HG03175 (cell line): ENCODE measurements around the gene CHODL.

Experiments used
- ATAC-seq: cut with Tn5 transposase; IDR thresholded peaks from one replicate; pipeline ENCODE4 v1.9.1; 2021; ENCODE audit warnings: mild to moderate bottlenecking, moderate library complexity; ENCODE audit not compliant: unreplicated experiment

Gene CHODL, protein sequence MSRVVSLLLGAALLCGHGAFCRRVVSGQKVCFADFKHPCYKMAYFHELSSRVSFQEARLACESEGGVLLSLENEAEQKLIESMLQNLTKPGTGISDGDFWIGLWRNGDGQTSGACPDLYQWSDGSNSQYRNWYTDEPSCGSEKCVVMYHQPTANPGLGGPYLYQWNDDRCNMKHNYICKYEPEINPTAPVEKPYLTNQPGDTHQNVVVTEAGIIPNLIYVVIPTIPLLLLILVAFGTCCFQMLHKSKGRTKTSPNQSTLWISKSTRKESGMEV

DNA sequence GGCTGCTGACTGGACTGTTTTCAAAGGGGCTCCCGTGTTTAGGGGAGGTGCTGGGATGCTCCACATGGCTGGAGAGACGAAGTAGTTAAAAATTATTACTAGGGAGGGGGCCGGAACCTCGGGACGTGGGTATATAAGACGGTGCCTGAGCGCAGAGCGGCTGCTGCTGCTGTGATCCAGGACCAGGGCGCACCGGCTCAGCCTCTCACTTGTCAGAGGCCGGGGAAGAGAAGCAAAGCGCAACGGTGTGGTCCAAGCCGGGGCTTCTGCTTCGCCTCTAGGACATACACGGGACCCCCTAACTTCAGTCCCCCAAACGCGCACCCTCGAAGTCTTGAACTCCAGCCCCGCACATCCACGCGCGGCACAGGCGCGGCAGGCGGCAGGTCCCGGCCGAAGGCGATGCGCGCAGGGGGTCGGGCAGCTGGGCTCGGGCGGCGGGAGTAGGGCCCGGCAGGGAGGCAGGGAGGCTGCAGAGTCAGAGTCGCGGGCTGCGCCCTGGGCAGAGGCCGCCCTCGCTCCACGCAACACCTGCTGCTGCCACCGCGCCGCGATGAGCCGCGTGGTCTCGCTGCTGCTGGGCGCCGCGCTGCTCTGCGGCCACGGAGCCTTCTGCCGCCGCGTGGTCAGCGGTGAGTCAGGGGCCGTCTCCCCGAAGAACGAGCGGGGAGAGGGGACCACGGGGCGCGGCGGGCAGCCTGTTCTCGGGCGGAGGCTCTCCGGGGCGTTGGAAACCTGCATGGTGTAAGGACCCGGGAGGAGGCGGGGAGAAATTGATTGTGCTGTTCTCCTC is at the start of gene CHODL:
Gene CHODL (plus strand): TSS at position 163 of the 793 bp plus-strand sequence. CDS start 391 bp downstream, at position 554.
- no peak for ATAC-seq

DNA sequence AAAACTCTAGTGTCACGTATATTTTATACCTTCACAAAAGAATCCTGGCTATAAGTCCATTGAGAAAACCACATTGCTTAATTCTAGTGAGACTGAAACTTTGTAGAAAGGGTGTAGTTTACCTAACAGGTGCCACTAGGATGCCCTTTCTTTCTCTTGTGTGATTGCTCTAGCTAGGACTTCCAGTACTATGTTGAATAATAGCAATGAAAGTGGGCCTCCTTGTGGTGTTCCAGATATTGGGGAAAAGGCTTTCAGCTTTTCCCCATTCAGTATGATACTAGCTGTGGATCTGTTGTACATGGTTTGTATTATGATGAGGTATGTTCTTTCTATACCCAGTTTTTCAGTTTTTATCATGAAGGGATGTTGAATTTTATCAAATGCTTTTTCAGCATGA is 39.7 kb upstream of the CHODL start:
- ATAC-seq: no peak

DNA sequence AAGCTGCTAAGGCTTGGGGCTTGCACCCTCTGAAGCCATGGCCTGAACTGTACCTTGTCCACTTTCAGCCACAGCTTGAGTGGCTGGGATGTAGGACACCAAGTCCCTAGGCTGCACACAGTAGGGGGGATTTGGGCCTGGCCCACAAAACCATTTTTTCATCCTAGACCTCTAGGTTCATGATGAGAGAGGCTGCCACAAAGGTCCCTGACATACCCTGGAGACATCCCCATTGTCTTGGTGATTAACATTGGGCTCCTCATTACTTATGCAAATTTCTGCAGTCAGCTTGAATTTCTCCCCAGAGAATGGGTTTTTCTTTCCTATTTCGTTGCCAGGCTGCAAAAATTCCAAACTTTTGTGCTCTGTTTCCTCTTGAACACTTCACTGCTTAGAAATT is 26.3 kb upstream of the CHODL start:
- no peak for ATAC-seq

DNA sequence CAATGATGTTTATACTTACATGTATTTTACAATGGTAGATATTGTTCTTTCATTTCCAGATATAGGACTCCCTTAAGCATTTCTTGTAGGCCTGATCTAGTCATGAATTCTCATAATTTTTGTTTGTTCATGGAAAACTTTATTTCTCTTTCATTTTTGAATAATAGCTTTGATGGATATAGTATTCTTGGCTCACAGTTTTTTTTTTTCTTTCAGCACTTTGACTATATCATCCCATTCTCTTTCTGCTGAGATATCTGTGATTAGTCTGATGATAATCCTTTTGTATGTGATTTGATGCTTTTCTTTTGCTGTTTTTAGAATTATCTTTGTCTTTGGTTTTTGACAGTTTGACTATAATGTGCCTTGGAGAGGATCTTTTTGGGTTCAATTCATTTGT is 24.1 kb upstream of the CHODL start:
- ATAC-seq: no peak

DNA sequence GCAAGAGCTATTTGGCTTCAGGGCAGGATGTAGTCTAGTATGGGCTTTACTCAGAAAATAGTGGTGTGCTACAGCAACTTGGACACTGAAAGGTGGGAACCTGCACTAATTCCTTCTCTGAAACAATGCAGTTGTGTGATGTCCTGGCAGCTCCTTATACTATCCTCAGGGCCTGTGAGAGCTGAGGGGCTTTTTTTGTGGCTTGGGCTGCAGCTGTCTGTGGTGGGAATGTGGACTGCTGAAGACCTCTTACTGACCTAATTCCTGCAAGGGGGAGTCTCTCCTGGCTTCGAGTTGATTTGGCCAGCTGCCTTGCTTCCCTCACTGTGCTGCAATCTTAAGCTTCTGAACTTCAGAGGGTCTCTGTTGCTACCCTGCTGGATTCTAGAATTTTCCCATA is 22.3 kb upstream of the CHODL start:
- ATAC-seq: no peak

DNA sequence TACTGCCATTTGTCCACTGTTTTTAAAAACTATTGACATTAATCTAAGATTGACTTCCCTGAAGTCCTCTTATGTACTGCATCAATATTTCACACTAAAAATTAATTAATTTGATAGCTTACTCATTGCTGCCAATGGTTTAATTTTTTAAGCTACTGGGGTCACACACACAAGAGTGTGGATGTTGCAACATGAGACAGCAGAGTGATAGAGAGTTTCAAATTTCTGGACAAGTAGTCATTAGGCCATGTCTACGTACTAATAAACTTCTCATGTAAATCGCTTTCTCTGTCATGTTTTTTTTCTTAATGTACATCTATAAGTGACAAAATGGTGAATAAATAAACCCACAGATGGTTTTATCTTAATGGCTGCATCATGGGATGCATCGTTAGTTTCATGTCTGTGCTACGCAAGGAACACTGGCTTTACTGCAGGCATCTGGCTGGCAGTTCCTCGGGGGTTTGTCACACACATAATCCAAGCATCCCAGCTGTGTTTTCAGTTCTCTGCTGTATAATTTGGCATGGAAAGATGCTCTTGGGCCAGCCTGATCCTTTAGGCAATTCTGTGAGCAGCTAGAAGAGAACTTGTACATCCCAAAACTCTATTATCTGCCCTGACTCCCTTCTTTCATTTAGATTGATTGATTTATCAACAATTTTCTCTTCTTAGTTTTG is 16.4 kb upstream of the CHODL start:
- no peak for ATAC-seq

DNA sequence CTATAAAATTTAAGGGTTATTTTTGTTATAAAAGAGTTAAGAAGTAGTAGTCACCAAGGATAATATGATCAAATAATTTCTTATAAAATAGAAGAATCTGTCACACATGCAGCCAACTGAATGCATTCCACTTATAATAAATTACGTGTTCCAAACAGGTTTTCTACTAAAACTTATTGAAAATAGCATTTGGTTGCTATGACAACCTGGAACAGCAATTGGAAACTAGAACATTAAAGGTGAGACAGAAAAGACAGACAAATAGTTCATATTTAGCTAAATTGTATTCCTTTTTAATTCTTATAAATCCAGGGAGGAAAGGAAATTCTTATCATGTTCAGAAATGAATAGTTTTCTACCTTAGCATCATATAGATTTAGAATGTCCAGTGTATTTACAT is 9.1 kb upstream of the CHODL start:
- ATAC-seq: no peak

DNA sequence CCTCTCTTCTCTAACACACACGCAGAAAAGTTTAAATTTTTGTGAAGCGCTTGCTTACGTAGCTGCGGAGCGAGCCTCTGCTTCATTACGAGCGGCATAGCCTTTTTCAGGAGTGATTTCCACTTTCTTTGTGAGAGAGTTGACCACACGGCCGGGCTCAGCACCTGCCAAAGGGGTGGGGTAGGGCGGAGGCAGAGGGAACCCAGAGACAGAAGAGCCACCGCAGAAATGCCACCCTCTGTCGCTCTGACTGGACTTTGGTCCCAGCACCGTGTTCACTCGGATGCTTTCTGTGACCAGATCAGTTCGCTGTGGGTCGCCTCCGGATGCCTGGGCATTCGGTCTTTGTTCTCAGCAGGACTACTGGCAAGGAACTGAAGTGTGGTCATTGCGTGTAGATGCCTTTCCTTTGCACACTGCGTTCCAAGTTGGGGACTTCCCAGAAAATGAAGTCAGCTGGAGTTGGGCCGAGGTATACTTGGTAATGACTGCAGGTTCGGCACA is 883 bp downstream of the CHODL start:
- ATAC-seq: no peak

DNA sequence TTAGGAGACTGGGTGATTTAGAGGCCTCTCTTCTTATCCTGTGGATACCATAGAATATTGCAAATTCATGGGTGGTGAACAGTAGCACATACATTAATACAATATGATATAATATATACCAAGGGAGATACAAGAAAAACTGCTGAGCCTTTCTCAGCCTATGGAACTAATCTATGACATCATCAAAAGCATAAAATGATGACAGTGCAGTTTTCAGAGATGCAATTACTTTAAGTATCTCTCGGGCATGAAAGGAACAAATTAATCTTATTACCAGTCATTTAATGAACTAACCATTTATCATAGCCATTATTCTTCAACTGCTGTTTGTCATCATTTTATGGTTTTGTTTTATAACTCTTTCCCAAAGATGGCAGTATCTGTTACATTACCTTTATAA is 3.5 kb downstream of the CHODL start:
- no peak for ATAC-seq

DNA sequence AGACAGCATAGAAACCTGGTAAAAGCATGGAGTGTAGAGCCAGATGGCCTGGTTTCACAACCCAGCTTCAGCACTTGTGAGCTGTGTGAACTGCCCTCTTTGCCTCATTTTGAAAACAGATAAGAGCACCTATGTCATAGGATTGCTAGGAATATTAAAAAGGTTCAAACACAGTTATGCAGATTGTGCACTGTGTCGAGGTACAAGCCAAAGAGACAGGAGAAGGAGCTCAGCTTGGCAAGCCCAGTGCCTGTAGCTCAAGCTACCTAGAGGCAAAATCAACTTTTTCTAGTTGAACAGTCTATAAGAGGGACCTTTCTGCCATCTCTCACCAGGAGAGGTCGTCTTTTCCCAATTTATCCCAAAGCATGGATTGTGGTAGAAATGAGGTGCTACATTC is 5.0 kb downstream of the CHODL start:
- no peak for ATAC-seq

DNA sequence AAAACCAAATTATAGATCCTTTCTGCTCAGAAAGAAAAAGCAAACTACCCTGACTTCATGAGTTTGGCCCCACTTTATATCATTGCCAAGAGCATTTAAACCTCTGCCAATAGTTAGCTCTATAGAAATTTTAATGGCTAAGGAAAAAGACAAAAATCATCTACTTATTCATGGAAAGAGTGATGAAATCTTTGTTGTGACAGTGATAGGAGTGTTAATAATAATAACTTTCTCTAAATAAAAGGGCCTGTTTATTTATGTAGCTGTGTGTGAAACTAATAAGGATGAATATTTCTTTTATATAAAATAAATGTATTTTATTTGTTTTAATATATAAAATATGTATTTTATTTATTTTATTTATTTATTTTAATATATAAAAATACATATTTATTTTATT is 6.4 kb downstream of the CHODL start:
- no peak for ATAC-seq

DNA sequence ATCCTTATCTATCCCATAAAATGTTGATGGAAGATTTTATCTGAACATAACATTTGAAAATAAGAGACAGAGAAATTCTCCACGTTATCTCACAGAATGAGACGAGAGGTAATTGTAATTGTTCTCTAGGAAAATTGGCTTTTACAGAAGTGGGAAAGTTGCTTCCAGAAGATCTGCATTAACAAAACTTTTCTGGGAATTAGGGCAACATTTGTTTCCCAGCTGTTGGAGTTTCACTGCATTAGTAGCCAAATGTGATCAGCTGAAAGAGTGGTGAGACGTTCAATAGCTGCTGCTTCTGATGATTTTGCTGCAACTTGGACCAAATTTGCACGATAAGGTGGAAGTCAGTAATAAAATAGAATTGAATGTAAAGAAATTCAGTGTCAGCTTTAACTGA is 7.6 kb downstream of the CHODL start:
- ATAC-seq: no peak

DNA sequence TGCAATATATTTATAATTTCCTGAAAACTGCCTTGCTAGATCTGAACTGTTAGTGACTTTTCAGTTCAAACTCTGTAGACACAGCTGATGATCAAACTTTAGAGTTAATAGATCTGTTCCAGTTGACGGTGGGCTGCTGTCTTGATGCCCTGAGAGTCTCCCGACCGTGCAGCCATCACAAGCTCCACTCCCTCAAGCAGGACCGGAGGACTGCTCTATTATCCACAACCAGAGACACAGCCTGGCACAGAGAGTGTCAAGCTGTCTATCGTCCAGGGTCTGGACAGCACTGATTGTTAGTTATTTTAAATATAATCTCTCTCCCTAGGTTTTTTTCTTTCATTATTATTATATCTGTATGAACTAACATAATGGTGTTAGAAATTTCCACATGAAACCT is 8.0 kb downstream of the CHODL start:
- ATAC-seq: no peak

DNA sequence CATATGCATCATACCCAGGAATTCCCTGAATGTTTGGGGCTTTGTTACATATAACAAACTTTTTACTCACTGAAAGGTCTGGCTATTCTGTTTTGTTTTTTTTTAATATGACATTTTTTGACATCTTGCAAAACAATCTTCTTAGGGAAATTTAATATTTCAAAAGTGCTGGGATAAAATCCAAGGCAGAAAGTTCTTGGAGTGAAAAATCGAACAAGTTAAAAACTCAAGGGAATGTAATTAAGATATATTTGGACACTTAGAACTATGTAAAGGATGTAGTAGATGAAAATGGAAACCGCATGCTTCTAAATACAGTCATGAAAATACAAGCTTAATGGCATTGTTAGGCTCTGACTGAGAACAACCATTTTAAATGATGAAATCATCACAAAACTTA is 8.6 kb downstream of the CHODL start:
- no peak for ATAC-seq

DNA sequence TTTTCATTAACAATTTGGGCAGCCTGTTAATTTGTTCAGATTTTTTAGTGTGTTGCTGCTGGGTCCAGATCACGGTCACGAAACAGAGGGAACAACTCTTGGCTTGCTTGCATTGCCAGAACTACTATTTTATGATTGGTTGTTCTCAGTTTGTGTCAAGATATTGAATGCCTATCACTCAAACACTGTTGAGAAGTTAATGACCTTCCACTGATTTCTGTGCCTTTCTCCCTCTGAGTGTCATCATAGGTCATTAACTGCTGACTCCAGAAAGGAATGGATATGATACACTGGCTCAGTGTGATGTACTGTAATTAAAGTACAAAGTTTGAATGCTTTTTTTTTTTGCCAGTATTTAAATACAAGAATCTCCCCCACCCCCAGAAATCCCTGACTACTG is 9.2 kb downstream of the CHODL start:
- no peak for ATAC-seq

DNA sequence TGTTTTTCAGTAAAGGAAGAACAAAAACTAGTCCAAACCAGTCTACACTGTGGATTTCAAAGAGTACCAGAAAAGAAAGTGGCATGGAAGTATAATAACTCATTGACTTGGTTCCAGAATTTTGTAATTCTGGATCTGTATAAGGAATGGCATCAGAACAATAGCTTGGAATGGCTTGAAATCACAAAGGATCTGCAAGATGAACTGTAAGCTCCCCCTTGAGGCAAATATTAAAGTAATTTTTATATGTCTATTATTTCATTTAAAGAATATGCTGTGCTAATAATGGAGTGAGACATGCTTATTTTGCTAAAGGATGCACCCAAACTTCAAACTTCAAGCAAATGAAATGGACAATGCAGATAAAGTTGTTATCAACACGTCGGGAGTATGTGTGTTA is 21.3 kb downstream of the CHODL start:
- ATAC-seq: no peak

DNA sequence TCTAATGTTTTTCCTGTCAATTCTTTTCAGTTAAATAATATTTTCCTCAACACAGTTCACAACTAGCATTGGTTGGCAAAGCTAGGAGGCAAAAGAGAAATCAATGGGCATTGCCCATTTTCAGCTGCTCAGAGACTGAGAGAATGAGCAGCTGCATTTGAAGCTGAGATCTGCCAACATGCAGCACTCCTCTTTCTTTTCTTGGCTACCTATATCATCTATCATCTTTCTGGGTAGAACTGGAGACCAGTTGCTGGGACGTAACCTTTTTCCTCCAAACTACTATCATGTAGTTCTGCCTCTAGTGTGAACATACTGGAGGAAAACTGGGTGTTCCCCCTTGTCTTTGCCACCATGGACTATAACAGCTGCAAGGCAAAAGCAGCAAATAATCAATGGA is 22.9 kb downstream of the CHODL start:
- no peak for ATAC-seq

DNA sequence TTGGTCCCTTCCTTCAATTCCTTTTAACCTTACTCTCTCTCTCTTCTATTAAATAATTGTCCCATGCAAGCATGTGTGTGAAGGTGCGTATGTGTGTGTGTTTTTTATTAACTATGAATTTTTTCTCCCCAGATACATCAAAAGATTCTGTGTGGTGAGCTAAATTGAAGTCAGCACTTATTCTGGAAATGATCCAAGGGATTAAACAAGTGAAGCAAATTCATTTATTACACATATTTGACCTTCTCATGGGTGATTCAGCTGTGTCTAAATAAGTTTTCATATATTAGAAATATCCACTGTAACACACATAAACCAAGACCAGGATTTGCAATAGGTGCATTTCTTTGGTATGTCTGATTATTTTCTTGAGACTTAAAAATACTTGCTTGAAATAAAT is 24.3 kb downstream of the CHODL start:
- no peak for ATAC-seq

DNA sequence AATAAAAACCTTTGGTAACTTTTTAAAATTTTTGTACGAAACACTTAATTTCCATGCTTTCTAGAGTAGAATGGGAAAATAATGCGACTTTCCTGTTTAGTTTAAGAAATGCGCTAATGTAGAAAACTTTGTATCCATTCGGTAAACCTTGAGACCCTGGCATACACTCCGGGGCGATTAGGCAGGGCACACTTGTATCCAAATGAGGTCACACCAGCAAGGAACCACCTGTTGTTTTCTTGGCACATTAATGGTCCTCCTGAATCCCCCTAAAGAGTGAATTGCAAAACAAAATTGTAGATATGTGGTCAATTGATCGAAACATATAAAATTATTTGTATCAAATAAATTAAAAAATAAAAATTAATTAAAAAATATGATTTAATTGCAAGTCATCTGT is 25.2 kb downstream of the CHODL start:
- ATAC-seq: no peak

DNA sequence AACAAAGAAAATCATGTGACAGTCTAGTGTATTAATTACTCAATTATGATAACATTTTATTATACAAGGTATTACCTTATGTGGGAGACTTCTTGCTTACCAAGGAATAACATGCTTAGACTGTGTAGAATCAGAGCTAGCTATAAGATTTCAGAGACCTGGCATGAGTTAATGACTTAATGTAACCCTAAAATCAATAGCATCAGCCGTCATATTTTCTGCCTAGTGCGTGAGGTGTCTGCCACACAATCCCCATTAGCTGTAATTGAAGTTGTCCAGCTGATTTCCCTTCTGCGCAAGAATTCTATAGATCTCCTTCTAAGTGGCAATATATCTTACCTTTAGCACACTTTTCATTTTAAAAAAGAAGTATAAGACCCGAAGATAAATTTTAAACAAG is 28.8 kb downstream of the CHODL start:
- no peak for ATAC-seq

DNA sequence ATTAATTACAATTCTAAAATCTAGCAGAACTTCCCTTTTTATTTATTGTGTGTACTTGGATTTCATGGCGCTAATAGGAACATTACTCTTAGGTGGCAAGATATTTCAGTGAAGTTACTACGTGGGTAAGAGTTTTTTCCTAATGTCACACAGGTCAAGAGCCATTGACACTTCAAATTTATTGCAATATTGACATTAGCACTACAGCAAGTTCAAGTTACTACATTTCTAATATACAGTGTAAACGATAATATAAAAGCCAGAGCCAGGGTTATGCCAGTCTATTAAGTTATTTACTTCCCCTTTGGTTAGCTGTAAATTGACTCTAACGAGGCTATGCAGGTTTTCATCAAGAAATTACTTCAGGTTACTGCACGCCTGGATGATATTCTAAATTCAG is 29.7 kb downstream of the CHODL start:
- ATAC-seq: no peak

DNA sequence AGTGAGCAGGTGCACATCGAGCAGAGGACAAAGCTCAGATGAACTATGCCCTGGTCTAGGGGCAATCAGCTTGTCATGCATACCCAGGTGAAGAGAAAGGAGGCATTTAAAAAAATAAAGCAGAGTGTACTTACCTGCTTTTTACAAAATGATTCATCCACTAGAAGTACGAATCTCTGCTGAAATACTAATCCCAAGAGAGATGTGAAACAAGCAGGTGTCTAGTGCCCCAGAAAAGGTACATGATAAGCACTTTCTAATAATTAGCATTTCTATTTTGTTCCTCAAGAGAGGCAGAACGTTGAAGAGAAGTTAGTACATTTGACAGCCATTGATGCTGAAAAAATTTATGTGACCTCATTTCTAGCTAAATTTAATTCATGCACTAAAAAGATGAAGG is 31.1 kb downstream of the CHODL start:
- no peak for ATAC-seq
